ENCODE results near the gene COL4A2.

The COL4A2 gene

GRCh38 chr13:110326263-110326904, 19.3 kb downstream of the COL4A2 start:
- Mint-ChIP-seq H3K36me3 (ENCODE audit: low read depth) (no peaks in the 10 kb centered on the region), H3K27ac (no peak overlapping the region), H3K9me3 (no peaks in the 10 kb centered on the region), H3K4me3 (no peak overlapping the region), H3K4me1 (ENCODE audit: low read depth) (no peaks in the 10 kb centered on the region), H3K27me3 (peaks cover 73% of the 10 kb centered on the region)
- DNase-seq, result no peak

- no peaks in the 10 kb centered on the region for H3K9me3 Mint-ChIP-seq
- H3K36me3 Mint-ChIP-seq (ENCODE audit: low read depth), result no peaks in the 10 kb centered on the region
- peaks cover 69% of the 10 kb centered on the region for H3K27me3 Mint-ChIP-seq
- H3K27ac Mint-ChIP-seq, result no peak overlapping the region
- no peaks in the 10 kb centered on the region for H3K4me1 Mint-ChIP-seq (ENCODE audit: low read depth)
- H3K4me3 Mint-ChIP-seq, result no peak overlapping the region
- DNase-seq, result no peak
Measured at GRCh38 chr13:110327051-110327721, 20.1 kb downstream of the COL4A2 start.

GRCh38 chr13:110328573-110328972, 21.5 kb downstream of the COL4A2 start:
- Mint-ChIP-seq H3K36me3 (ENCODE audit: low read depth) (no peaks in the 10 kb centered on the region), H3K27me3 (peaks cover 67% of the 10 kb centered on the region), H3K9me3 (no peaks in the 10 kb centered on the region), H3K4me3 (no peak overlapping the region), H3K27ac (no peak overlapping the region), H3K4me1 (ENCODE audit: low read depth) (no peaks in the 10 kb centered on the region)
- no peak for DNase-seq

- Mint-ChIP-seq H3K27me3 (peaks cover 60% of the 10 kb centered on the region), H3K4me1 (ENCODE audit: low read depth) (no peaks in the 10 kb centered on the region), H3K9me3 (no peaks in the 10 kb centered on the region), H3K4me3 (no peak overlapping the region), H3K36me3 (ENCODE audit: low read depth) (no peaks in the 10 kb centered on the region), H3K27ac (no peak overlapping the region)
- no peak for DNase-seq
Measured at GRCh38 chr13:110329258-110329657, 22.2 kb downstream of the COL4A2 start.

GRCh38 chr13:110329798-110330461, 22.8 kb downstream of the COL4A2 start:
- H3K4me3 Mint-ChIP-seq, result no peak overlapping the region
- no peaks in the 10 kb centered on the region for H3K36me3 Mint-ChIP-seq (ENCODE audit: low read depth)
- no peaks in the 10 kb centered on the region for H3K9me3 Mint-ChIP-seq
- H3K27ac Mint-ChIP-seq, result no peak overlapping the region
- no peaks in the 10 kb centered on the region for H3K4me1 Mint-ChIP-seq (ENCODE audit: low read depth)
- H3K27me3 Mint-ChIP-seq, result peaks cover 57% of the 10 kb centered on the region
- DNase-seq, result no peak

GRCh38 chr13:110330491-110331011, 23.5 kb downstream of the COL4A2 start:
- H3K27me3 Mint-ChIP-seq, result peaks cover 55% of the 10 kb centered on the region
- H3K36me3 Mint-ChIP-seq (ENCODE audit: low read depth), result no peaks in the 10 kb centered on the region

GRCh38 chr13:110331362-110331761, 24.3 kb downstream of the COL4A2 start:
- Mint-ChIP-seq H3K27me3 (peaks cover 55% of the 10 kb centered on the region), H3K9me3 (no peaks in the 10 kb centered on the region), H3K4me3 (no peak overlapping the region), H3K27ac (no peak overlapping the region), H3K36me3 (ENCODE audit: low read depth) (no peaks in the 10 kb centered on the region), H3K4me1 (ENCODE audit: low read depth) (no peaks in the 10 kb centered on the region)
- no peak for DNase-seq

More at GRCh38 chr13:110330491-110331011, 23.5 kb downstream of the COL4A2 start:
- H3K4me1 Mint-ChIP-seq (ENCODE audit: low read depth), result no peaks in the 10 kb centered on the region
- no peak for DNase-seq
- no peak overlapping the region for H3K4me3 Mint-ChIP-seq
- no peak overlapping the region for H3K27ac Mint-ChIP-seq
- no peaks in the 10 kb centered on the region for H3K9me3 Mint-ChIP-seq

GRCh38 chr13:110332750-110333149, 25.7 kb downstream of the COL4A2 start:
- Mint-ChIP-seq H3K27me3 (peaks cover 48% of the 10 kb centered on the region), H3K4me3 (no peak overlapping the region)

GRCh38 chr13:110333837-110334236, 26.8 kb downstream of the COL4A2 start:
- H3K36me3 Mint-ChIP-seq (ENCODE audit: low read depth), result no peaks in the 10 kb centered on the region
- DNase-seq, result no peak
- H3K9me3 Mint-ChIP-seq, result no peaks in the 10 kb centered on the region
- H3K4me1 Mint-ChIP-seq (ENCODE audit: low read depth), result no peaks in the 10 kb centered on the region
- no peak overlapping the region for H3K4me3 Mint-ChIP-seq
- H3K27me3 Mint-ChIP-seq, result peaks cover 50% of the 10 kb centered on the region
- no peak overlapping the region for H3K27ac Mint-ChIP-seq

More at GRCh38 chr13:110332750-110333149, 25.7 kb downstream of the COL4A2 start:
- Mint-ChIP-seq H3K9me3 (no peaks in the 10 kb centered on the region), H3K4me1 (ENCODE audit: low read depth) (no peaks in the 10 kb centered on the region), H3K36me3 (ENCODE audit: low read depth) (no peaks in the 10 kb centered on the region), H3K27ac (no peak overlapping the region)
- DNase-seq, result no peak

- Mint-ChIP-seq H3K4me3 (no peak overlapping the region), H3K4me1 (ENCODE audit: low read depth) (peaks cover 3% of the 10 kb centered on the region), H3K27me3 (peaks cover 51% of the 10 kb centered on the region), H3K27ac (no peak overlapping the region), H3K36me3 (ENCODE audit: low read depth) (no peaks in the 10 kb centered on the region), H3K9me3 (no peaks in the 10 kb centered on the region)
- DNase-seq, result no peak
Measured at GRCh38 chr13:110334256-110334655, 27.2 kb downstream of the COL4A2 start.

GRCh38 chr13:110334841-110335490, 27.9 kb downstream of the COL4A2 start:
- Mint-ChIP-seq H3K4me1 (ENCODE audit: low read depth) (peaks cover 8% of the 10 kb centered on the region), H3K36me3 (ENCODE audit: low read depth) (no peaks in the 10 kb centered on the region), H3K9me3 (no peaks in the 10 kb centered on the region), H3K27me3 (peaks cover 56% of the 10 kb centered on the region), H3K27ac (no peak overlapping the region), H3K4me3 (no peak overlapping the region)
- no peak for DNase-seq

GRCh38 chr13:110336108-110336507, 29.0 kb downstream of the COL4A2 start:
- no peaks in the 10 kb centered on the region for H3K36me3 Mint-ChIP-seq (ENCODE audit: low read depth)
- H3K27ac Mint-ChIP-seq, result no peak overlapping the region
- H3K4me1 Mint-ChIP-seq (ENCODE audit: low read depth), result peaks cover 20% of the 10 kb centered on the region
- no peaks in the 10 kb centered on the region for H3K9me3 Mint-ChIP-seq
- H3K4me3 Mint-ChIP-seq, result no peak overlapping the region
- no peak for DNase-seq
- peaks cover 63% of the 10 kb centered on the region for H3K27me3 Mint-ChIP-seq

GRCh38 chr13:110336681-110337080, 29.6 kb downstream of the COL4A2 start:
- Mint-ChIP-seq H3K27ac (no peak overlapping the region), H3K9me3 (no peaks in the 10 kb centered on the region), H3K36me3 (ENCODE audit: low read depth) (no peaks in the 10 kb centered on the region), H3K4me1 (ENCODE audit: low read depth) (peaks cover 25% of the 10 kb centered on the region), H3K4me3 (no peak overlapping the region), H3K27me3 (peaks cover 64% of the 10 kb centered on the region)
- no peak for DNase-seq

GRCh38 chr13:110337247-110337646, 30.2 kb downstream of the COL4A2 start:
- Mint-ChIP-seq H3K27me3 (peaks cover 67% of the 10 kb centered on the region), H3K9me3 (no peaks in the 10 kb centered on the region), H3K4me1 (ENCODE audit: low read depth) (peaks cover 27% of the 10 kb centered on the region), H3K36me3 (ENCODE audit: low read depth) (no peaks in the 10 kb centered on the region), H3K27ac (no peak overlapping the region), H3K4me3 (no peak overlapping the region)
- no peak for DNase-seq
